WERI-Rb-1 (cell line): ENCODE results near the gene DGKE.
A peak's percentile ranks its signal among the peaks of the same experiment; 100 is the strongest.

Experiments used
- DNase-seq: peaks from one replicate; pipeline ENCODE4 v3.0.0-alpha.2; 2020
- H3K27ac ChIP-seq: fragments of 250-450 bp; sonication (Bioruptor Pico); 2 replicates; pipeline ENCODE4 v1.5.1; 2020; ENCODE audit warnings: mild to moderate bottlenecking, moderate library complexity
- H3K27me3 ChIP-seq: fragments of 250-450 bp; sonication (Bioruptor Pico); 2 replicates; pipeline ENCODE4 v1.5.1; 2021; ENCODE audit warnings: mild to moderate bottlenecking, low read depth, moderate library complexity; ENCODE audit not compliant: insufficient read depth, severe bottlenecking
- H3K36me3 ChIP-seq: fragments of 250-450 bp; sonication (Bioruptor Pico); 2 replicates; pipeline ENCODE4 v1.5.1; 2020; ENCODE audit warnings: mild to moderate bottlenecking, moderate library complexity
- H3K4me3 ChIP-seq: 2 replicates; pipeline ENCODE4 v1.5.1; 2011; ENCODE audit warnings: low read depth, mild to moderate bottlenecking, control low read depth, low read length
- H3K9me3 ChIP-seq: fragments of 250-450 bp; sonication (Bioruptor Pico); 2 replicates; pipeline ENCODE4 v1.5.1; 2021; ENCODE audit warnings: mild to moderate bottlenecking, moderate library complexity; ENCODE audit not compliant: severe bottlenecking
- TF ChIP-seq, protein P1 (sequence below): IDR thresholded peaks from 2 replicates; pipeline ENCODE4 v1.5.1; 2011; ENCODE audit warnings: low read depth, mild to moderate bottlenecking, control low read depth, inconsistent platforms, low read length

DGKE gene

DNA sequence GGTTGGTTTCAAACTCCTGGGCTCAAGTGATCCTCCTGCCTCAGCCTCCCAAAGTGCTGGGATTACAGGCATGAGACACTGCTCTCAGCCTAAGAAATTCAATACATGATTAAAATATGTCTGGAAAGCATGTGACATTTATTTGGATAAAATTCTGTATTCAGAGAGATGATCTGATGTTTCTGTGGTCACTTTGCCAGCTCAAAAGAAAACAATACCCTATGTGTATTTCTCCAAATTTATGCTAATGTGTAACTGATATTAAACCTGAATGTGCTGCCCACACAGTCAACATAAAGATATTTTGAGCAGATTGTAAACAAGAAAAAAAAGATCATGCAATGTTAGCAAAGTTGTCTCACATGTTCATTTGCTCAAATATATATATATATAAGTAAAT is 16.9 kb upstream of the DGKE start:
- H3K27me3 ChIP-seq: no peaks in the 10 kb centered on the region
- H3K4me3 ChIP-seq: no peak overlapping the region
- TF ChIP-seq, protein P1, sequence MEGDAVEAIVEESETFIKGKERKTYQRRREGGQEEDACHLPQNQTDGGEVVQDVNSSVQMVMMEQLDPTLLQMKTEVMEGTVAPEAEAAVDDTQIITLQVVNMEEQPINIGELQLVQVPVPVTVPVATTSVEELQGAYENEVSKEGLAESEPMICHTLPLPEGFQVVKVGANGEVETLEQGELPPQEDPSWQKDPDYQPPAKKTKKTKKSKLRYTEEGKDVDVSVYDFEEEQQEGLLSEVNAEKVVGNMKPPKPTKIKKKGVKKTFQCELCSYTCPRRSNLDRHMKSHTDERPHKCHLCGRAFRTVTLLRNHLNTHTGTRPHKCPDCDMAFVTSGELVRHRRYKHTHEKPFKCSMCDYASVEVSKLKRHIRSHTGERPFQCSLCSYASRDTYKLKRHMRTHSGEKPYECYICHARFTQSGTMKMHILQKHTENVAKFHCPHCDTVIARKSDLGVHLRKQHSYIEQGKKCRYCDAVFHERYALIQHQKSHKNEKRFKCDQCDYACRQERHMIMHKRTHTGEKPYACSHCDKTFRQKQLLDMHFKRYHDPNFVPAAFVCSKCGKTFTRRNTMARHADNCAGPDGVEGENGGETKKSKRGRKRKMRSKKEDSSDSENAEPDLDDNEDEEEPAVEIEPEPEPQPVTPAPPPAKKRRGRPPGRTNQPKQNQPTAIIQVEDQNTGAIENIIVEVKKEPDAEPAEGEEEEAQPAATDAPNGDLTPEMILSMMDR: no peak
- no peaks in the 10 kb centered on the region for H3K9me3 ChIP-seq
- no peak overlapping the region for H3K27ac ChIP-seq
- DNase-seq: no peak
- H3K36me3 ChIP-seq: no peaks in the 10 kb centered on the region

DNA sequence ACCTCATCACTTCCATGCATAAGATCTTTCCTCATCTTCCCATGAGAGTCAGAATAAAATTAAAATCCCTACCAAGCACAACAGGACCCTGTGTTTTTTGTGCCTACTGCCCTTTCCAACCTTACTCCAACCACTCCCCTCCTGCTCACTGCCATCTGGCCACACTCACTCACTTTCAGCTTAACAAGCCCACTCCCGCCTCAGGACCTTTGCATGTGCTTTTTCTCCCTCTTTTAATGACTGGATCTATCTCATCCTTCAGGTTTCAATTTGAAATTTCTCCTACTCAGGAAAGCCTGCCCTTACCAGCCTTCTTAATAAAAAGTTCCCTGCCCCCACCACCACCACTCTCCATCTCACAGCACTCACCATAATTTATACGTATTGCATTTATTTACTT is 14.9 kb upstream of the DGKE start:
- TF ChIP-seq, protein P1: no peak
- Histone ChIP-seq H3K27me3 (no peaks in the 10 kb centered on the region), H3K27ac (no peak overlapping the region), H3K36me3 (no peaks in the 10 kb centered on the region), H3K4me3 (no peak overlapping the region), H3K9me3 (no peaks in the 10 kb centered on the region)
- no peak for DNase-seq

DNA sequence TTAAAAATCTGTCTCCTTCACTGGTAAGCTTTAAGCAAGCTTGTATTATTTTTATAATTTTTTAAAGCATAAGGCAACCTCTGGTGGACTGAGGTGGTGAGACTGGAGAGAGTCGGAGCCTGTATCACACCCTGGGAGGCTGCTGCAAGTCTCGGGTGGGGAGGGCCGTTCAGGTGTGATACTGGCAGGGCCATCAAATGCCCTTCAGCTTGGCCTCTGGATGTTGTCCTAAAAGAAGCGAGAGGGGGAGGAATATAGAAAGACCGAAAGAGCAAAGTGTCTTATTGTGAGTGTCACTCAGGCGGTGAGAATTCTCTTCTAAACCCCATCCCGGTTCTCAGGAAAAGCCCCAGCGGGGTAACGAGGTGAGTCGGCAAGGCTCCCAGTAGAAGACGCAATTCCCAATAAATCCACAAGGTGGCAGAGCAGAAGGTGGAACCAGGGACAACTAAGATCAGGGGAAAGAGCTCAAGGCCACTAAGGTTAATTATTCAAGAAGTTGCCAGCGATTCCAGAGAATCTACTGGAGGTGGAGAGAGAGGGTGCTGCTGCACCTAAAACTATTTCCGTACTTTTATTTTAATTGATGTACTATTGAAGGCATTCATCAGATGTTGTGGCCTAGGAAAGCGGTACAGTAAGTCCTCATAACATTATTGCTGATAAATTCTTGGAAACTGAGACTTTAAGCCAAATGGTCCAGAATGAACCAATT is 14.4 kb upstream of the DGKE start:
- no peak overlapping the region for H3K4me3 ChIP-seq
- no peaks in the 10 kb centered on the region for H3K36me3 ChIP-seq
- TF ChIP-seq, protein P1: peak; percentile 79
- H3K27me3 ChIP-seq: no peaks in the 10 kb centered on the region
- no peak overlapping the region for H3K27ac ChIP-seq
- no peaks in the 10 kb centered on the region for H3K9me3 ChIP-seq
- peak; percentile 85 for DNase-seq

DNA sequence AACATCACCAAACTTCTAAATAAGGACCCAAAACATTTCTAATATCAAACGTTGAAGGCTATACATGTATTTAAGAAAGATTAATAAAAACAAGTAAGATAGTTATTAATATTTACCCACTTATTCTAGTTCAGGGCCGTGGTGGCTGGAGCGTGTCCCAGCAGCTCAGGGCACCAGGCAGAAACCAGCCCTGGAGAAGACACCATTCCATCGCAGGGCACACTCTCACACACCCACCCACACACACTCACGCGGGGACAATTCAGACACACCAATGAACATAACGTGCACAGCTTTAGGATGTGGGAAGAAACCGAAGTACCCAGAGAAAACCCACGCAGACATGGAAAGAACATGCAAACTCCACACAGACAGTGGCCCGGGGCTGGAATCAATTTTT is 13.7 kb upstream of the DGKE start:
- TF ChIP-seq, protein P1: no peak
- H3K27ac ChIP-seq: no peak overlapping the region
- H3K27me3 ChIP-seq: no peaks in the 10 kb centered on the region
- no peak for DNase-seq
- no peaks in the 10 kb centered on the region for H3K36me3 ChIP-seq
- no peak overlapping the region for H3K4me3 ChIP-seq
- no peaks in the 10 kb centered on the region for H3K9me3 ChIP-seq

DNA sequence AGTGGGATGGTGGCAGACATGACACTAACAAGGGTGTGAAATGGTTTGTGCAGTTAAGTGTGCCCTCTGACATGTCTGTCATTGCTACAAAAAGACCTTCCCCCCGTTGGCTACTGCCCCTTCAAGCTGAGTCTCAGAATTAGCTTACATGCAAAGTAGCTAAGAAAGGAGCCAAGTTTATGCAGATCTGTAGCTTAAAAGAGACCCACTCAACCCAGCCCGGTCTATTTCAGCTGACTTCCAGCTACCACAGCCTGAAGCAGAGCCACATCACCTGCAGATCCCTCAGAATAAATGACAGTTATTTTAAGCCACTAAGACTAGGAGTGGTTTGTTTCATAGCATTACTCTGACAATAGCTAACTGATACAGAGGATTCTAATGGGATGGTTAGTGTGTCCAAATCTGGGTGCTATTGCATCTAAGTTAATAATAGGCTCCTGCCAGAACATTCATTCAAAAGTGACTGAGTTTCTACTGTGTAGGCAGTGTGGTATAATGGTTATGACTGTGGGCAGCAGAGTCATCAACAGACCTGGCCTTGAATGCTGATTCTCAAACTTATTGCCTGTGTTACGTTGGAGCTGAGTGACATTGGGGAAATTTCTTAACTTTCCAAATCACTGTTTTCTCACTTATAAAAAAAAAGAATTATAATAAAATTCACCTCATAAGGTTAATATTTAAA is 12.0 kb upstream of the DGKE start:
- DNase-seq: no peak
- Histone ChIP-seq H3K9me3 (no peaks in the 10 kb centered on the region), H3K27me3 (no peaks in the 10 kb centered on the region), H3K36me3 (no peaks in the 10 kb centered on the region), H3K27ac (no peak overlapping the region), H3K4me3 (no peak overlapping the region)
- TF ChIP-seq, protein P1: no peak

DNA sequence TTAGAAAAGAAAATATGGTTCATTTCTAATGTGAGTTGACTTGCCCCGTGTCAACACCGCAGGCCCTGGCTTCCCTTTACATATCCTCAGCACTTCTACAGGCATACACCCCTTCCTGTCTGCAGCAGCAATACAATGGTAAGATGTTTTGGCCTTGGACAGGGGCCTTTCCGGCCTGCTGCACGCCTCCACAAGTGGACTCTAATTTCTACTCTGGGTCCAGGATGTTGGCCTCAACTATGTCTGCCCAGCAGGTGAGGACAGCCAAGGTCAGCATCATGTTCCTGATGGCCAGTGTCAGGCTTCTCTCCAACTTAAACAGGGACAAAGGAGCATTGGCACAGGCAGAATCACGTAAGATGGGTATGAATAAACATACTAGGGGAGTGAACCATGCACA is 11.2 kb upstream of the DGKE start:
- Histone ChIP-seq H3K9me3 (no peaks in the 10 kb centered on the region), H3K27ac (no peak overlapping the region), H3K4me3 (no peak overlapping the region), H3K36me3 (no peaks in the 10 kb centered on the region), H3K27me3 (no peaks in the 10 kb centered on the region)
- DNase-seq: no peak
- TF ChIP-seq, protein P1: no peak
